SJSA1 (cell line): Measurements from ENCODE around the gene TAS2R50. TPM values are rescaled to one million over a fixed set of nuclear protein-coding genes. Genes with fewer than 3 reads are reported as not detected.

Experiments
- DNase-seq, 2 experiments: peaks; one replicate each; pipeline ENCODE4 v3.0.0-alpha.2; 2015 to 2020; ENCODE audit warnings: low spot score in 2 of 2, low read depth in 1 of 2
- H3K27ac ChIP-seq: fragments of 250-450 bp; sonication (Bioruptor Pico); 2 replicates; pipeline ENCODE4 v1.5.1; 2020; ENCODE audit warnings: mild to moderate bottlenecking, moderate library complexity
- H3K27me3 ChIP-seq: fragments of 250-450 bp; sonication (Bioruptor Pico); replicated peaks from 2 replicates; pipeline ENCODE4 v1.5.1; 2020; ENCODE audit warnings: mild to moderate bottlenecking, moderate library complexity
- H3K36me3 ChIP-seq: fragments of 250-450 bp; sonication (Bioruptor Pico); 2 replicates; pipeline ENCODE4 v1.5.1; 2020; ENCODE audit warnings: mild to moderate bottlenecking
- H3K4me1 ChIP-seq: fragments of 250-450 bp; sonication (Bioruptor Pico); replicated peaks from 2 replicates; pipeline ENCODE4 v1.6.1; 2021; ENCODE audit warnings: mild to moderate bottlenecking
- H3K4me3 ChIP-seq: fragments of 250-450 bp; sonication (Bioruptor Pico); 2 replicates; pipeline ENCODE4 v1.5.1; 2020; ENCODE audit warnings: mild to moderate bottlenecking
- H3K9me3 ChIP-seq: fragments of 250-450 bp; sonication (Bioruptor Pico); replicated peaks from 2 replicates; pipeline ENCODE4 v1.5.1; 2020; ENCODE audit warnings: mild to moderate bottlenecking
- total RNA-seq: library from RNA; depleted of rRNA; stranded (reverse); fragments of >200 nt; shearing (Covaris generic); gene quantifications from 2 replicates; pipeline ENCODE4 v1.2.3, GENCODE V29; 2014; rRNA removed

Gene TAS2R50
- total RNA-seq, 1 experiment from 2014 or later: 0.84 TPM

DNA sequence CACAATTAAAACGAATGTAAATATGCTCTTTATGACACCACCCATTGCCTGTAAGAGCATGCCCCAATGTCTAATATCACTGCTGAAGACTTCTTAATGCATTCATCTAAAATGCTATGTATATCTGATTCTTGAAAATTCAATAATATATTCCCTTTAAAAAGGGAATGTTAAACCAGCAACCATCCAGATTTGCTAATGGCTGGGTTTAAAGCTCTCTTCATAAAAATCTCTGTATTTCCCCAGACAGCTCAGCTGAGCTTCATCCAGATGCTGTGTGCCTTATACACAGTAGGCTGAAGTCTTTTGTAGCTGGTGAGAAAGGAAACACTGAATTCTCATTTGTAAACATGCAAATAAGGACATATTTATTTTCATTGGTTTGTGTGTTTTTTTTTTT, 47.5 kb downstream of the TAS2R50 start, which contains the start of gene TAS2R14:
TAS2R14 (minus strand) TSS at position 101 of the 400 bp plus-strand sequence; CDS start at position 45, 56 bp downstream.
- peaks cover 4% of the 10 kb centered on the region; the same call in 1 of the 2 replicates for H3K4me1 ChIP-seq
- H3K27me3 ChIP-seq: no peaks in the 10 kb centered on the region
- DNase-seq: no peak
- H3K9me3 ChIP-seq: no peaks in the 10 kb centered on the region
- no peak within 1 kb of the TSS for H3K27ac ChIP-seq
- H3K4me3 ChIP-seq: no peak within 1 kb of the TSS
- no peaks in the 10 kb centered on the region for H3K36me3 ChIP-seq

DNA sequence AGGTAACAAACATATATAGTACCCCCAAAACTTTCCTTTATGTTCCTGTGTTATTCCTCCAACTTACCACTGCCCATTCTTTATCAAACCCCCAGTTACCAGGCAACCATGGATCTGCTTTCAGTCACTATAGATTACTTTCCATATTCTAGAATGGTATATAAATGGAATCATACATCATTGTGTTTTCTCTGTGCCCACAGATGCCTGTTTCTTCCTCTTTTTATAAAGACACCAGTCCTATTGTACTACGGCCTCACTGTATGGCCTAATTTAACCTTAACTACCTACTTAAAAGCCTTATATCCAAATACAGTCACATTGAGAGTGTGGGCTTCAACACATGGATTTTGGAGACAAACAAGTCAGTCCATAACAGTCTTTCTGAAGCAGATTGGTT, 50.2 kb downstream of the TAS2R50 start:
- no peak for DNase-seq
- Histone ChIP-seq H3K27me3 (no peaks in the 10 kb centered on the region), H3K27ac (no peak overlapping the region), H3K36me3 (no peaks in the 10 kb centered on the region), H3K9me3 (no peaks in the 10 kb centered on the region), H3K4me1 (peaks cover 4% of the 10 kb centered on the region; the same call in 1 of the 2 replicates), H3K4me3 (no peak overlapping the region)

Other genes with a start within 250 kb of the TAS2R50 start
- not detected in 2 replicates for gene TAS2R7, start 184.3 kb downstream of the TAS2R50 start, total RNA-seq
- not detected in 2 replicates for gene TAS2R8, start 179.6 kb downstream of the TAS2R50 start, total RNA-seq
- gene TAS2R9, start 176.7 kb downstream of the TAS2R50 start, total RNA-seq: not detected in 2 replicates
- 0.53 TPM in 1 of 2 replicates, not detected in the other for gene TAS2R10, start 160.6 kb downstream of the TAS2R50 start, total RNA-seq
- 1.6 TPM in 1 of 2 replicates, not detected in the other for gene PRR4, start 137.4 kb downstream of the TAS2R50 start, total RNA-seq
- gene PRH1, start 102.7 kb downstream of the TAS2R50 start, total RNA-seq: 6.9 and 9.4 TPM in 2 replicates
- 0.13 and 1.2 TPM in 2 replicates for gene TAS2R13, start 77.3 kb downstream of the TAS2R50 start, total RNA-seq
- not detected in 2 replicates for gene PRH2, start 57.7 kb downstream of the TAS2R50 start, total RNA-seq
- 1.3 and 2.9 TPM in 2 replicates for gene TAS2R14, start 47.6 kb downstream of the TAS2R50 start, total RNA-seq
- 1.1 TPM in 1 of 2 replicates, not detected in the other for gene TAS2R20, start 11.4 kb upstream of the TAS2R50 start, total RNA-seq
- gene TAS2R19, start 35.7 kb upstream of the TAS2R50 start, total RNA-seq: 0.34 and 1.9 TPM in 2 replicates
- 1.5 TPM in 1 of 2 replicates, not detected in the other for gene TAS2R31, start 44.5 kb upstream of the TAS2R50 start, total RNA-seq
- gene TAS2R46, start 75.4 kb upstream of the TAS2R50 start, total RNA-seq: 0.89 and 6.9 TPM in 2 replicates
- gene TAS2R43, start 105.4 kb upstream of the TAS2R50 start, total RNA-seq: 0.29 TPM in 1 of 2 replicates, not detected in the other
- gene TAS2R30, start 147.7 kb upstream of the TAS2R50 start, total RNA-seq: 1.6 and 1.8 TPM in 2 replicates
- 11.3 and 13.2 TPM in 2 replicates for gene SMIM10L1, start 184.3 kb upstream of the TAS2R50 start, total RNA-seq
- gene TAS2R42, start 200.0 kb upstream of the TAS2R50 start, total RNA-seq: not detected in 2 replicates